ENCODE measurements around the gene TPM2.

TPM2 gene

DNA sequence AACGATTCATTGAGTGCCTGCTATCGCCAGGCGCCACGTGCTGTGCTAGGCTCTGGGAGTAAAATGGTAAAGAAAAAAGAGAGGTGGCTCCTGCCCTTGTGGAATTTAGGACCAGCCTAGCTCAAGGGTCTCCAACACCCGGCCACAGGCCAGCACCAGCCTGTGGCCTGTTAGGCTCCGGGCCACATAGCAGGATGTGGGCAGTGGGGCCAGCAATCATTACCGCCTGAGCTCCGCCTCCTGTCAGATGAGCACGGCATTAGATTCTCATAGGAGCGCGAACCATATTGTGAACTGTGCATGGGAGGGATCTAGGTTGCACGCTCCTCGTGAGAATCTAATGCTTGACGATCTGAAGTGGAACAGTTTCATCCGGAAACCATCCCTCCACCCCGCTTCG, 33.4 kb downstream of the TPM2 start:
- Histone ChIP-seq H3K27me3 (no peaks in the 10 kb centered on the region), H3K4me3 (ENCODE audit: low read depth, low read length) (no peak overlapping the region), H3K9me3 (no peaks in the 10 kb centered on the region), H3K4me1 (0 out of 2 replicates have a peak, but pooled peaks cover 3% of the 10 kb centered on the region), H3K36me3 (peaks cover 4% of the 10 kb centered on the region)
- TF ChIP-seq, protein P1, sequence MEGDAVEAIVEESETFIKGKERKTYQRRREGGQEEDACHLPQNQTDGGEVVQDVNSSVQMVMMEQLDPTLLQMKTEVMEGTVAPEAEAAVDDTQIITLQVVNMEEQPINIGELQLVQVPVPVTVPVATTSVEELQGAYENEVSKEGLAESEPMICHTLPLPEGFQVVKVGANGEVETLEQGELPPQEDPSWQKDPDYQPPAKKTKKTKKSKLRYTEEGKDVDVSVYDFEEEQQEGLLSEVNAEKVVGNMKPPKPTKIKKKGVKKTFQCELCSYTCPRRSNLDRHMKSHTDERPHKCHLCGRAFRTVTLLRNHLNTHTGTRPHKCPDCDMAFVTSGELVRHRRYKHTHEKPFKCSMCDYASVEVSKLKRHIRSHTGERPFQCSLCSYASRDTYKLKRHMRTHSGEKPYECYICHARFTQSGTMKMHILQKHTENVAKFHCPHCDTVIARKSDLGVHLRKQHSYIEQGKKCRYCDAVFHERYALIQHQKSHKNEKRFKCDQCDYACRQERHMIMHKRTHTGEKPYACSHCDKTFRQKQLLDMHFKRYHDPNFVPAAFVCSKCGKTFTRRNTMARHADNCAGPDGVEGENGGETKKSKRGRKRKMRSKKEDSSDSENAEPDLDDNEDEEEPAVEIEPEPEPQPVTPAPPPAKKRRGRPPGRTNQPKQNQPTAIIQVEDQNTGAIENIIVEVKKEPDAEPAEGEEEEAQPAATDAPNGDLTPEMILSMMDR (IDR thresholded peaks at IDR 0.05; ENCODE audit: low read depth, low read length), result no peak
- no peak for DNase-seq

DNA sequence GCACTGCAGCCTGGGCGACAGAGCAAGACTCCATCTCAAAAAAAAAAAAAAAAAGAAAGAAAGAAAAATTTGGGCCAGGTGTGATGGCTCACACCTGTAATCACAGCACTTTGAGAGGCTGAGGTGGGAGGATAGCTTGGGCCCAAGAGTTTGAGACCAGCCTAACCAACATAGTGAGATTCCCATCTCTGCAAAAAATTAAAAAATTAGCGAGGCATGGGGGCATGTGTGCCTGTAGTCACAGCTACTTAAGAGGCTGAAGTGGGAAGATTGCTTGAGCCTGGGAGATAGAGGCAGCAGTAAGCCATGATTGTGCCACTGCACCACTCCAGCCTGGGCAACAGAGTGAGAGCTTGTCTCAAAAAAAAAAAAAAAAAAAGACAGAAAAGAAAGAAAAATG, 36.1 kb downstream of the TPM2 start:
- TF ChIP-seq, protein P1 (IDR thresholded peaks at IDR 0.05; ENCODE audit: low read depth, low read length), result no peak
- Histone ChIP-seq H3K4me3 (ENCODE audit: low read depth, low read length) (no peak overlapping the region), H3K4me1 (no peaks in the 10 kb centered on the region), H3K36me3 (no peaks in the 10 kb centered on the region), H3K27me3 (no peaks in the 10 kb centered on the region), H3K9me3 (no peaks in the 10 kb centered on the region)
- no peak for DNase-seq

DNA sequence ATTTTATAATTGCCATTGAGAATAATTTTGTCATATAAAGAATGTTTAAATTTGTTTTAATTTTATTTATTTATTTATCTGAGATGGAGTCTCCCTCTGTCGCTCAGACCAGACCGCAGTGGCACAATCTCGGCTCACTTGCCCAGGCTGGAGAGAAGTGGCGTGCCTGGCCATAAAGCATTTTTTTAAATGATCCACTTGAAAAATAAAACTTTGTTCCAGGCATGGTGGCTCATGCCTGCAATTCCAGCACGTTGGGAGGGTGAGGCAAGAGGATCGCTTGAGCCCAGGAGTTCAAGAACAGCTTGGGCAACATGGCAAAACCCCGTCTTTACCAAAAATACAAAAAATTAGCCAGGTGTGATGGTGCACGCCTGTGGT, 36.9 kb downstream of the TPM2 start:
- TF ChIP-seq, protein P1 (IDR thresholded peaks at IDR 0.05; ENCODE audit: low read depth, low read length), result no peak
- Histone ChIP-seq H3K27me3 (no peaks in the 10 kb centered on the region), H3K36me3 (no peaks in the 10 kb centered on the region), H3K4me3 (ENCODE audit: low read depth, low read length) (no peak overlapping the region), H3K4me1 (no peaks in the 10 kb centered on the region), H3K9me3 (no peaks in the 10 kb centered on the region)
- DNase-seq, result no peak

DNA sequence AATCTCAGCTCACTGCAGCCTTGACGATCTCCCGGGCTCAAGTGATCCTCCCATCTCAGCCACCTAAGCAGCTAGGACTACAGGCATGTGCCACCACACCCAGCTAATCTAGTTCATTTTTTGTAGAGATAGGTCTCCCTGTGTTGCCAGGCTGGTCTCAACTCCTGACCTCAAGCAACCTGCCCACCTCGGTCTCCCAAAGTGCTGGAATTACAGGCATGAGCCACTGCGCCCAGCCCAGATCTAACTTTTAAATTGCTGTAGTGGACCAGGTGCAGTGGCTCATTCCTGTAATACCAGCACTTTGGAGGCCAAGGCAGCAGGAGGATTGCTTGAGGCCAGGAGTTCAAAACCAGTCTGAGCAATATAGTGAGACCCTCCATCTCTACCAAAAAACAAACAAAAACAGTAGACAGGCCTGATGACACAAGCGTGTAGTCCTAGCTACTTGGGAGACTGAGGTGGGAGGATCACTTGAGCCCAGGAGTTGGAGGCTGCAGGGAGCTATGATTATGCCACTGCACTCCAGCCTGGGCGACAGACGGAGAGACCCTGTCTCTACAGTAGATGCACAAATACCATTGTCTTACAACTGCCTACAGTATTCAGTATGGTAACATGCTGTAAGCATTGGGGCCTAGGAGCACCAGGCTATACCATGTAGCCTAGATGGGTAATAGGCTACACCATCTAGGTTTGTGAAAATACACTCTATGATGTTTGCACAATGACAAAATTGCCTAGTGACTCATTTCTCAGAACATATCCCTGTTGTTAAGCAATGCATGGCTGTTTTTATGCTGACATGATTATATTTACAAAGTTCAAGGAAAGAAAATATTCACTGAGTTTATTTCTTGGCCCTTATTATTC, 37.5 kb downstream of the TPM2 start:
- H3K4me3 ChIP-seq (ENCODE audit: low read depth, low read length), result no peak overlapping the region
- no peak for DNase-seq
- TF ChIP-seq, protein P1 (IDR thresholded peaks at IDR 0.05; ENCODE audit: low read depth, low read length), result no peak
- H3K27me3 ChIP-seq, result no peaks in the 10 kb centered on the region
- no peaks in the 10 kb centered on the region for H3K4me1 ChIP-seq
- no peaks in the 10 kb centered on the region for H3K36me3 ChIP-seq
- H3K9me3 ChIP-seq, result no peaks in the 10 kb centered on the region

DNA sequence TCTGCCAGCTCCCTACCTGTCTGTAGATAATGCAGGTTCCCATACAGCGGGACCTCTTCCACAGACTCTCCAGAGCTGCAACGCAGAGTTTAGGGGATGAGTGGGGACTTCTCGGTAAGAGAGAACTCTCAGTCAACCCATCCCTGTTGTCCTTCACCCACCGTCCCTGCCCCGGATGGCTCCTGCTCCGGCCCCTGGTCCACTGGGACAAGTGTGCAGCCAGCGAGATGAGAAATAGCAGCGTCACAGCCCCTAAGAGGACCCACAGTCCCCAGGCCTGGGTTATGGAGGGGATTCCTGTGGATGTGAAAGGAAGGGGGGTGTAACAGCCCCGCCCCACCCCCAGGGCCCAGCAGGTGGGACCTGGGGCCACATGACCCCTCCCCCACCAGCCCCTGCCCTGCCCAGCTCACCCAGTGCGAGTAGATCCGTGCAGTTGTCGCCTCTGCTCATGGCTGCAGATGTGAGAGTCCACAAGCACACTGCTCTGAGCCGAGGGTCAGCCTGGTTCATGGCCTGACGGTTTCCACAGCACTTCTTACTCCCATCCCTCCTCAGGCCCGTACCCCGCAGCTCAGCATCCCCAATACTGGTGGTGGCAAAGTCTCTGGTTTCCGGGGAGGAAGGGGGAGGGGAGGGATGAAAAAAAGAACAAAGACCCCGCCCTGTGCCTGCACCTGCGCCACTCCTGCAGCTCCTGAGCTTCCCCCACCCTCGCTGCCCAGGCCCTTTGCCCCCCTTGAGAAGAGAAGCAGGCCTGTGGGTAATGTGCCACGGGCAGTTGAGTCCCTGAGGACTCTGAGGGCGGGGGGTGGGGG, 39.2 kb downstream of the TPM2 start, which contains the start of gene SIT1:
TSS of gene SIT1 (minus strand) at position 591 of the 818 bp plus-strand sequence. CDS start at position 513, 78 bp downstream.
- Histone ChIP-seq H3K9me3 (no peaks in the 10 kb centered on the region), H3K4me1 (no peaks in the 10 kb centered on the region), H3K27me3 (no peaks in the 10 kb centered on the region), H3K4me3 (ENCODE audit: low read depth, low read length) (no peak within 1 kb of the TSS), H3K36me3 (no peaks in the 10 kb centered on the region)
- no peak for DNase-seq
- TF ChIP-seq, protein P1 (IDR thresholded peaks at IDR 0.05; ENCODE audit: low read depth, low read length), result no peak

All from BE2C (cell line).